ENCODE results near the gene COL6A5. TPM values are rescaled to one million over a fixed set of nuclear protein-coding genes. Genes with fewer than 3 reads are reported as not detected.

Gene COL6A5
- total RNA-seq, 6 experiments from 2014 or later = not detected

DNA sequence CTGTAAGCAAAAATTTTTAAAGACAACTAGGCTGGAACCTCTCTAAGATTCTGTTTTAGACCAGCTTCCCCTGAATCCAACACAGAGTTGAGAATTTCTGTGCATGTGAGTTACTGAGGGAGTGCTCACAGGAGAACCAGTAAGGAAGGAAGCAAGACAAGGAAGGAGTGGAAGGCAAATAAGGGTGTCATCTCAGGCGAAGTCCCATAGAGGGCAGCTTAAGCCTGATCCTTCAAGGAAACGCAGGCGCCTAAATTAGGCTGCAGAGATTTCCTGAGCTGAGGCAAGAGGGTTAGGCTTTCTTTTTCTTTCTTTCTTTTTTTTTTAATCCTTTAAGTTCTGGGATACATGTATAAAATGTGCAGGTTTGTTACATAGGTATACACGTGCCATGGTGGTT is 135.3 kb downstream of the COL6A5 start:
- Mint-ChIP-seq H3K4me1 (ENCODE audit: low read depth) (no peaks in the 10 kb centered on the region), H3K27me3 (ENCODE audit: insufficient read depth) (no peaks in the 10 kb centered on the region), H3K9me3 (peaks cover 25% of the 10 kb centered on the region), H3K27ac (no peak overlapping the region), H3K36me3 (ENCODE audit: low read depth) (no peaks in the 10 kb centered on the region), H3K4me3 (no peak overlapping the region)
- TF ChIP-seq, protein P1, sequence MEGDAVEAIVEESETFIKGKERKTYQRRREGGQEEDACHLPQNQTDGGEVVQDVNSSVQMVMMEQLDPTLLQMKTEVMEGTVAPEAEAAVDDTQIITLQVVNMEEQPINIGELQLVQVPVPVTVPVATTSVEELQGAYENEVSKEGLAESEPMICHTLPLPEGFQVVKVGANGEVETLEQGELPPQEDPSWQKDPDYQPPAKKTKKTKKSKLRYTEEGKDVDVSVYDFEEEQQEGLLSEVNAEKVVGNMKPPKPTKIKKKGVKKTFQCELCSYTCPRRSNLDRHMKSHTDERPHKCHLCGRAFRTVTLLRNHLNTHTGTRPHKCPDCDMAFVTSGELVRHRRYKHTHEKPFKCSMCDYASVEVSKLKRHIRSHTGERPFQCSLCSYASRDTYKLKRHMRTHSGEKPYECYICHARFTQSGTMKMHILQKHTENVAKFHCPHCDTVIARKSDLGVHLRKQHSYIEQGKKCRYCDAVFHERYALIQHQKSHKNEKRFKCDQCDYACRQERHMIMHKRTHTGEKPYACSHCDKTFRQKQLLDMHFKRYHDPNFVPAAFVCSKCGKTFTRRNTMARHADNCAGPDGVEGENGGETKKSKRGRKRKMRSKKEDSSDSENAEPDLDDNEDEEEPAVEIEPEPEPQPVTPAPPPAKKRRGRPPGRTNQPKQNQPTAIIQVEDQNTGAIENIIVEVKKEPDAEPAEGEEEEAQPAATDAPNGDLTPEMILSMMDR (IDR thresholded peaks at IDR 0.05) = no peak; the same call in 1 of the 2 replicates
- DNase-seq = peak; percentile 3

DNA sequence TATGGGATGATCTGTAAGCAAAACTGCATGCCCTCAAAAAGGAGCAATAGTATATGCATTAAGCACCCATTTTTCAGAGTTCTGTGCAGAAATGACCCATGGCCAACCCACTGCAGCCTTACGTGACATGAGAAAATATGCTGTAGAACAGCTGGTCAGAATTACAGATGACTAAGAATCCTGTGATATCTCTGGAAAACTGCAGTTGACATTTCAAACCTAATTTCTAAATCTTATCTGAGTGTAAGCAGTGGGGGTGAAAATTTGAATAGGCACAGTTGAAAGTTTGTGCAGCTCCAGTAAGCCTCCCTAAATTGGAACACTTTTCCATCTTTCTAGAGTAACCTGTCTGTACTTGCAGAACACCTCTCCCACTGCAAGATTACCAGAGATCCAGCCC is 142.8 kb downstream of the COL6A5 start:
- DNase-seq = no peak
- peaks cover 30% of the 10 kb centered on the region for H3K9me3 Mint-ChIP-seq
- H3K4me3 Mint-ChIP-seq = no peak overlapping the region

DNA sequence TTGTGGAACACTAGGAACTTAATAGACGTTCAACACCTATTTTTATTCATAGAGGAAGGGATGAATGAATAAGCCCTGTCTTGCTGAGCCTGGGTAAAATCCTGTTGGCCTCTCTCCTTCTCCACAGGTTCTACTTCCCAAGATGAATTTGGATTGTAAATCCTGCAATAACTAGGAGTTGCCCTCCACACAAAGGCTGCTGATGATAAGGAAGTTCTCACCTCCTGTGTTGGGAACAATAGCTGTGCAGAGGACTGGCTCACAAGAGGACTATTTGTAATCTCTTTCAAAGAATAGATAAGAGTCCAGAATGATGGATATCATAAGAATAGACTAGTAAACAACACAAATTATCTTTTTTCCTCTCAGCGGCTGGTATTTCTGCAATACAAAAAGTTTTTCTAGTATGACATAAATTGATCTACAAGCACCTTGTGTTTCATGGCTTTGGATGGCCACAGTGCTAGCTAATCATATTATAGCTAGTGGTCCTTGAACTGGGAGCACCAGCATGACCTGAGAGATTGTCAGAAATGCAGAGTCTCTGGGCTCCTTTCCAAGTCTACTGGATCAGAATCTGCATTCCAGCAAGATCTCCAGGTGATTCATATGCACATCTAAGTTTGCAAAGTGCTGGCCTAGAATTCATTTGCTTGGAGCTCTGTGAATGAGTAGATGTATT is 143.4 kb downstream of the COL6A5 start:
- DNase-seq = no peak
- Mint-ChIP-seq H3K27me3 (ENCODE audit: insufficient read depth) (no peaks in the 10 kb centered on the region), H3K4me3 (no peak overlapping the region), H3K4me1 (ENCODE audit: low read depth) (no peaks in the 10 kb centered on the region), H3K36me3 (ENCODE audit: low read depth) (no peaks in the 10 kb centered on the region), H3K9me3 (peaks cover 36% of the 10 kb centered on the region), H3K27ac (no peak overlapping the region)
- TF ChIP-seq, protein P1 (IDR thresholded peaks at IDR 0.05) = no peak

More for the DNA sequence above, 142.8 kb downstream of the COL6A5 start:
- Mint-ChIP-seq H3K4me1 (ENCODE audit: low read depth) (no peaks in the 10 kb centered on the region), H3K27ac (no peak overlapping the region), H3K27me3 (ENCODE audit: insufficient read depth) (no peaks in the 10 kb centered on the region), H3K36me3 (ENCODE audit: low read depth) (no peaks in the 10 kb centered on the region)
- TF ChIP-seq, protein P1 (IDR thresholded peaks at IDR 0.05) = no peak

DNA sequence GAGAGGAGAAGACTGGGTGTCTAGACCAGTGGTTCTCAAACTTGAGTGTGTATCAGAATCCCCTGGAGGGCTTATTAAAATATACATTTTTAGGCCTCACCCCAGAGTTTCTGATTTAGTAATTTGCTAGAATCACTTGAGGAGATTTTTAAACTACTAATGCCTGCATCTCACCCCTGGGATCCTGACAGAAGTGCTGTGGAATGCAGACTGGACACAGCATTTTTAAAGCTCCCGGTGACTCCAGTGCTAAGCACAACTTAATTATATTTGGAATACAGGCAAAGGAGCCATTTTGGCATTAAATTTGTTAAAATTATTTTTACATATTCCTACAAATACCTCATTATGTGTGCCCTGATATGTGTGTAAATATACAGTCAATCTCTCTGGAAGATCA is 144.8 kb downstream of the COL6A5 start:
- Mint-ChIP-seq H3K4me1 (ENCODE audit: low read depth) (no peaks in the 10 kb centered on the region), H3K4me3 (no peak overlapping the region), H3K27me3 (ENCODE audit: insufficient read depth) (no peaks in the 10 kb centered on the region), H3K36me3 (ENCODE audit: low read depth) (no peaks in the 10 kb centered on the region), H3K9me3 (peaks cover 45% of the 10 kb centered on the region), H3K27ac (no peak overlapping the region)
- TF ChIP-seq, protein P1 (IDR thresholded peaks at IDR 0.05) = no peak
- DNase-seq = no peak

DNA sequence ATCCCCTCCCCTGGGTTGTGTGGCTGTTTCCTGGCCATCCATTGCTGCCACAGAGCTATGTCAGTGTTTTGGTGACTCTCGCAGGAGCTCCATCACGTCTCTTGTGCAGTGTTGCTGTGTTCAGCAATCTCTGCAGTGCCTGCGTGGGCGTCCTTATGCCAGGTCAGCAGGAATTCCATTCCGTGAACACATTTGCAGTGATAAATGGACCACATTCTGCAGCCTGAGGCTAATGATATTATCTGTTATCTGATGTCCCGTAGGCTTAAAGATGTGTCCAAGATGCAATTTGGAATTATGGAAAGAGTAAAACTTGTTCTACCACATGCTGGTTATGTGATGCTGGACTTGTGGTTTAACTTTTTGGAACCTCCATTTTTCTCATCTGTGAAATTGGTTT is 146.0 kb downstream of the COL6A5 start:
- no peaks in the 10 kb centered on the region for H3K36me3 Mint-ChIP-seq (ENCODE audit: low read depth)
- no peaks in the 10 kb centered on the region for H3K4me1 Mint-ChIP-seq (ENCODE audit: low read depth)
- H3K4me3 Mint-ChIP-seq = no peak overlapping the region
- no peak for DNase-seq
- H3K27me3 Mint-ChIP-seq (ENCODE audit: insufficient read depth) = no peaks in the 10 kb centered on the region
- H3K9me3 Mint-ChIP-seq = peaks cover 47% of the 10 kb centered on the region
- TF ChIP-seq, protein P1 (IDR thresholded peaks at IDR 0.05) = no peak
- no peak overlapping the region for H3K27ac Mint-ChIP-seq
